GM19240 (cell line): ENCODE results near the gene ITGB2.

Source experiments
- DNase-seq: peaks from one replicate; pipeline ENCODE4 v3.0.0; 2011; ENCODE audit warnings: low spot score; ENCODE audit not compliant: insufficient read length

ITGB2 gene

DNA sequence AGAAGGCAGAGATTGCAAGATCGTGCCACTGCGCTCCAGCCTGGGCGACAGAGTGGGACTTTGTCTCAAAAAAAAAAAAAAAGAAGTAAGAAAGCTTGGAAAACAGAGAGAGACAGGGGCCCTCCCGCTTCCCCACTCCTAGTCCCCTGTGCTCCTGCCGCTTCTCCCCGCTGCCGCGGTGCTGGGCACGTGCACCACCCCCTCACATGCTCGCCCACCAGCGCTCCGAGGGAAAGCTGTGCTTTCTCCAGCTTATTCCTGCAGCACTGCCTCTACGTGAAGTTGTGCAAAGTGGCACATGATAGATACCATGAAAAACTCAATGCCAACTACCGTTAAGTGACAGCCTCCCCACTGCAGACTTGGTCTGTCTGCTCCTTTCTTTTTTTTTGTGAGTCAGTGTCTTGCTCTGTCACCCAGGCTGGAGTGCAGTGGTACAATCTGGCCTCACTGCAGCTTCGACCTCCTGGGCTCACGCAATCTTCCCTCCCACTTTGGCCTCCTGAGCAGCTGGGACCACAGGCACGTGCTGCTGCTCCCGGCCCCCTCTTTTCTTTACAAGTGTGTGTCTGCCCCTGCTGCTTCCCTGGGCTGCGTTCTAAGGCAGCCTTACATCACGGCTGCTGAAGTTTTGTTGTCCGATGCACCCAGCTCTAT lies 34.6 kb upstream of the ITGB2 start:
- no peak for DNase-seq

DNA sequence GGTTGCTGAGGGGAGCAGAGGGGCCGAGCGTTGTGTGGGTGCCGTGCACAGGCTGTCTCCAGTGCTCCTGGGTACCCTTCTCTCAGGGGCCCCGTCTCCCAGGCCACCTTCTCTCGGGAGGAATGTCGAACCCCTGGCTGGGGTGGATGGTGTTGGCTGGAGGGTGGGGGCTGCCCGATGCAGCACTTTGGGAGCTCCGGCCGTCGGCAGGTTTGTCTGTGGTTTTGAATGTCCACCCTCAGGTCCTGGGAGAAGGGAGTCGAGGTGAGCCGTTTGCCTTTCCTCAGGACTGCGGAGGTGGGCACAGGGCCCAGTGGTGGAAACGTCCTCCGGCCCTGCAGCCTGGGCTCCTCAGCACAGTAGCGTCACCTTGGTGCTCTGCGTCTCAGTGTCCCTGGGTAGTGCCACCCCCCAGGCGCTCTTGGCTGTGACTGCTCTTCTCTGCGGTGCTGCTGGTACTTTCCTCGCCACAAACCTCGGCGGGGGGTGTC lies 33.6 kb upstream of the ITGB2 start:
- DNase-seq = no peak

- DNase-seq = no peak
Observed at GRCh38 chr21:44953628-44954021, 32.9 kb upstream of the ITGB2 start.

GRCh38 chr21:44952929-44953627 lies 32.4 kb upstream of the ITGB2 start:
- DNase-seq = no peak

DNA sequence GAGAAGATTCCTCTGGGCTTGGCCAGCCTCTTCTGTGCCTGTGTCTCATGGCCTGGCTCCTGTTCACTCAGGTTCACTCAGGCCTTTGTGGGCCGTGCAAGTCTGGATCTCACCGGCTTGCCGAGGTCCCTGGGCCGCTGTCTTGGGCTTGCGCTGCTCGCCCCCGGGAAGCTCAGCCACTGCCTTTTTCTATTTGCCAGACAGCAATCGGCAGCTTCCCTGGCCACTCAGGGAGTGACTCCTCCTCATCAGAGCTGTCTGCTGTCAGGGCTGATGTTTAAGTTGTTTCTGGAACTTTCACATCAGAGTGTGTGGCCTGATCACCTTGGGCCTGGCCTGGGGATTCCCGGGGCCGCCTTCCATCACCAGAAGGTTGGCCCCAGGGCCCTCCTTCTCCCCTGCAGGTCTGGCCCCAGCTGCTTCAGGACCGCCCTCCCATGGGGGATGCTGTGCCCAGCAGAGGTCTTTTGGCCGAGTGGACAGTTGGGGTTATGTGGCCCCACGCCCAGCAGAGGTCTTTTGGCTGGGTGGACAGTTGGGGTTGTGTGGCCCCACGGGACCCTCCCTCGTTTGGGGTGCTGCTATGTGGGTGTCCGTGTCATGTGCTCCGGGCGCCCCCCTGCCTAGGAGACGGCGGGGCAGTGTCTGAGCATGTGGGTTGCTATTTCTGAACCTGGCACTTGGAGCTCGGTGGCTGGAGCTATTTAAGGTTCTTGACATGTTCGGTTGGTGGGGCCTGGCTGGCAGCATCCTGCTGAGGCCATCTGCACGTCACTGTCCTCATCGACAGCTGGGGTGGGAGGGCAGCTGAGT lies 31.6 kb upstream of the ITGB2 start:
- DNase-seq = no peak

DNA sequence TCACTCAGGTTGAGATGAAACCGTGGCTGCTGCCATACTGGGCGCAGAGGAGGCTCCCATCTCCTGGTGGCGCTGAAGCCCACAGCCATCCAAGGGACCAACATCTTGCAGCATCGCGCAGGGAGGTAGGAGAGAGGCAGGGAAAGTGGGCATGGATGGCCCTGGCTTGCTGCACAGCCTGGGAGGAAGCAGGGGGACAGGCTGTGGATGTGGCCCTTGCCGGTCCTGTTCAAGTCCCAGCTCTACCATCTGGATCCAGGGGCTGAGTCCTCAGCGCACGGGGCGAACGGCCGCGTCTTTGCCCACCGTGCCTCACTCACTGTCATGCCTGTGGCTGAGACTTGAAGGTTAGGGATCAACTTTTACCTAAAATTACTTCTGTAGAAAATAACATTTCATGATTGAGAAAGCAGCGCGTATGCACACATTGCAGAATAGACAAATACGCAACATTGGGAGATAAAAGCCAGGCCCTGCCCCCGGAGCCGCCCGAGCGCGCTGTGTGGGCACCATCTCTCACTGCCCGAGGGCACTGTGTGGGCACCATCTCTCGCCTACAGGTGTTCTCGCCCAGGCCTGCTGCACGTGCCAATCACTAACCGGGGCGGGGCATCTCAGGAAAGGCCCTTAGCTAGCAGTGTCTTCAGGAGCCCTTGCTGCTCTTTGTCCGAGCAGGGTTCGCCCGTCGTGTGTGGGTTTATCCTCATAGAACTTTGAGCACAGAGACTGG lies 30.7 kb upstream of the ITGB2 start:
- DNase-seq = no peak

- DNase-seq = no peak
Observed at GRCh38 chr21:44950351-44950750, 29.7 kb upstream of the ITGB2 start.

- DNase-seq = peak; percentile 88
Observed at GRCh38 chr21:44949779-44950198, 29.1 kb upstream of the ITGB2 start.

DNA sequence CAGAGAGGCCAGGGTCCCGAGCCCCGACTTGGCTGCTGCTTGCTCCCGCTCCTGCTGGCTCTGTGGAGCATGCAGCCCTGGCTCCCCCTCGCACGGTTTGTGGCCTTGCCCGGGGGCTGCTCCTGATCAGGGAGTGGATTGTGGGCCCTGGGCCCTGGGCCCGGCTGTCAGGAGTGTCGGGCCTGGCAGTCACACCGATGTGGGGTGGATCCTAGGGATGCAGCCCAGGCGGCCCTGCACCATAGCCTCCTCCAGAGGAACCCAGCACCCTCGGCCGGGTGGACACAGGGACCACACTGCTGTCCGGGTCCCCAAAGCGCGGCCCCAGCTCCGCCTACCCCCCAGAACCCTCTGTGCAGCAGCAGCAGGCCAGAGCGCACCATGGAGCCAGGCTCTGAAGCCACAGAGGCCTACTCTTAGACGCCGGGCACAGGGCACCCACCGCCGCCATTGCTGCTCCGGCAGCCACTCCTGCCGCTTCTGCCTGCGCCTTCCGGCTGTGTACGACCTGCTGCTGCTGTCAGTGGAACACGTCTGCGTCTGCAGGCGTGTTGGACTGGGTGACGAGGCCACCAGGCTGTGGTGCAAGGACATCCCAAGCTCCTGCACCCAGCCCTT lies 28.6 kb upstream of the ITGB2 start:
- no peak for DNase-seq

DNA sequence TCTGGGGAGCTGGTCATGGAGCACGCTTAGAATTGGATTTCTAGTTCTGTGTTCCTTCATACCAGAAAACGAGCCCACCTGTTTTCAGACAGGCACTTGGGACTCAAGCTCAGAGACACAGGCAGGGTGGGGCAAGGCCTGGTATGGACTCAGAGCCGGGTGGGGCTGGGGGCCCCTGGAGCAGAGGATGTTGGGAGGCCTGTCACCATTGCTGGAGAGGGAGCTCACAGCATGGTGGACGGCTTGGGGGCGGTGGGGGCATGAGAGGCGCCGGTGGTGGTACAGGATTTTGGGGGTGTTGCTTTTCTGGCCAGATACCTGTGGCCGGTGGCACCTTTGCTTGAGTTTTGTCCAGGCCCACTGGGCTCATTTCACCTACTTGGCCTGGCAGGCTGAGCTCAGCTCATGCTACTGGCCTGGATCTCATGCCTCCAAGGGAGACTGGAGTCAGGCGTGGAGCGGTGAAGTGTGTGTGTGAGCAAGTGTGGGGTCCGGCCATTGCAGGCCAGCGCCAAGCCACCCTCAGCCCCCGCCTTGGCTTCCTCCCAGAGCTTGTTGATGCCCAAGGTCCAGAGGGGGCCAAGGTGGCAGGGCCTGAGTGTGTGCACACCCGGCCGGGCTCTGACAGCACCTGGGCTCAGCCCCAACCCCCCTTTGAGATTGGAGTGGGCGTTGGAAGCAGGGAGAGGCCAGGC lies 27.9 kb upstream of the ITGB2 start:
- DNase-seq = no peak

DNA sequence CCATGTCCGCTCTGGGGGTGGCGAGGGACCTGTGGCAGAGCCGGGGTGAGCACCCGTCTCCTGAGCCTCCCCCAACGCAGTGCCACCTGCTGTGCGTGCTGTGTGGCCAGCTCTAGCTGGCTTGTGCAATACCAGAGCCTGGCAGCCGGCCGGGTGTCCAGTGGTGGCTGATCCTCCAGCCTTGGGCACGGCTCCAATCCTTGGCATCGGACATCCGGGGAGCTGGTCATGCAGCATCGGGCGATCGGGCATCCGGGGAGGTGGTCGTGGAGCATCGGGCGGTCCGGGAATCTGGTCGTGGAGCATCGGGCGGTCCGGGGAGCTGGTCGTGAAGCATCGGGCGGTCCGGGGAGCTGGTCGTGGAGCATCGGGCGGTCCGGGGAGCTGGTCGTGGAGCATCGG lies 27.2 kb upstream of the ITGB2 start:
- no peak for DNase-seq

- DNase-seq = no peak
Observed at GRCh38 chr21:44947111-44947929, 26.6 kb upstream of the ITGB2 start.

- no peak for DNase-seq
Observed at GRCh38 chr21:44946254-44947041, 25.7 kb upstream of the ITGB2 start.

- DNase-seq = no peak
Observed at GRCh38 chr21:44944596-44944995, 23.9 kb upstream of the ITGB2 start.

DNA sequence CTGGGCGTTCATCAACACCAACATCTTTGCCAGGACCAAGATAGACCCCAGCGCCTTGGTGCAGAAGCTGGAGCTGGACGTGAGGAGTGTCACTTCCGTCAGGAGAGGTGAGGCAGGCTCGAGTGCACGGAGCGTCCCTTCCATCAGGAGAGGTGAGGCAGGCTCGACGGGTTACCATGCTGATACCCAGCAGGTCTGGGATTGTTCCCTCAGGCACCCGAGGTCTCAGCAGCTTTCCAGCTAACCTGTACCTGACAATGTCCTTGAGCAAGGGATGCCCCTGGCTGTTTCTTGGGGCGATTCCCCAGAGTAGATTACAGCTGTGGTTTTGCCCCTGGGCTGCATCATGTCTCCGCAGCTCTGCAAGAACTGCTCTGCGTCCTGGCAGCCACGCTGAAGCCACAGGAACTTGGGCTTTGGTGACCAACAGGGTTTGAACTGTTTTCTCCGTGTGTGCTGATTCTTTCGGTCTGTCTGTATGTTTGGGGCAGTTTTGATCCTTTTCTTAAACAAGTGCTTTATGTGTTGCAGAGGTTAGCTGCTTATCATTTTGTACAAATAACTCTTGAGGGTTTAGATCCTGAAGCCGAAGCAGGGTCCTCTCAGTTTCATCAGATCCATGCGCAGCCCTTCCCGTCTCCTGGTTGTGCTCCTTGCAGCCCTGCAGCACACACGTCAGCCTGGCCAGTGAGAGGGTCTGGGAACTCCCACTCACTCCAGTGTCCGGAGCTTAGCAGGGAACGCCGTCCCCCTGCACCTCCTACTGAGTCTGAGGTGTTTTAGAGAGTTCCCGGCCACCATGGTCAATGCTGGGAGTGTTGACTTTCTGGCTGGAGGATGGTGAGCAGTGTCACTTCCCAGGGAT lies 23.2 kb upstream of the ITGB2 start:
- DNase-seq = no peak

DNA sequence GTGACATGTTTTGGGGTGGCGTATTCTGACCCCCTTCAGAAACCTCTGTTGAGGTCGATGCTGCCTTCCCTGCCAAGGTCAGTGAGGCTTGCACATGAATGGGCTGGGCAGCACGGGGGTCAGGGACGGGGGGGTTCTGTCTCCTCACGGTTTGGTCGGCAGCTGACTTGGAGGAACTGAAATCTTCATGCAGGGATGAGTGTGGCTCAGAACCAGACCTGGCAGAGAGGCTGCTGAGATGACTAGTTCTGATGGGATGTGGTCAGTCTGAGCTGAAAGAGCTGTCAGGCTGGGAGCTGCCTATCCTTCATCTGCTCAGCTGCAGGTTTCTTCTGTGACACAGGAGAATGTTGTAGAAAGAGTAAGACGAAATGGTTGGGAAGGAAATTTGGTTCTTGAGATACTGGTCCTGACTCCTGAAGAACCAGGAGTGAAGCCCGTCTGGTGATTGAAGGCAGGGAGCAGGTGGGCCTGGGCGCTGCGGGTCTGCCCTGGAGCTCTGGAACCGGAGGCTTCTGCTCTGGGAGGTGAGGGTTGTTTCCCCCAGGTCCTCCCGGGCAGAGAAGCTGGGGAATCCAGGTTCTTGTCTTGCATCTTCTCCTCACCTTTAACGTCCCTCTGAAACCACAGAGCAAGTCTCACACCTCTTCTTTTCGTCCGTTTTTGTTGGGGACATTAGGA lies 22.4 kb upstream of the ITGB2 start:
- no peak for DNase-seq

DNA sequence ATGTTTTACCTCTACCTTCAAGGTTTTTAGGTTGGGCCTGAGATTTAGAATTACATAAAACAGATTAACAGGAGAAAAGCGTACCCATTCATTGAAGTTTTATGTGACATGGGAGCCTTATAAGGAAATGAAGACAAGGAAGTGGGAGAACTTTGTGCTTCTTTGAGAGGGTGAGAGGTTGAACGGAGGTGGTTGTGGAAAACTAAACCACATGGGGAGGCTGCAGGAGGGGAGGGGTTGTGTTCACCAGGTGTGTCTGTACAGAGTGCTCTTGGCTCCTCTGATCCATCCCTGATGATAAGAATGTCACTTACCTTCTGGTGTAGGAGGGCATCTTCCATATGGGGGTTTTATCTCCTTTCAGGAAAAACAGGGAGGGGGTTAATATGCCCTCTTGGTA lies 21.9 kb upstream of the ITGB2 start:
- no peak for DNase-seq
